Neural progenitor cell (in vitro differentiated cells): ENCODE results near the gene TBXAS1. TPM values are rescaled to one million over a fixed set of nuclear protein-coding genes. Genes with fewer than 3 reads are reported as not detected.

ENCODE experiments used
- DNase-seq: peaks from one replicate; pipeline ENCODE4 v3.0.0-alpha.2; 2016; ENCODE audit warnings: low spot score
- H2AFZ ChIP-seq: fragments of 200-600 bp; sonication (generic); replicated peaks from 2 replicates; pipeline ENCODE4 v1.6.1; 2016; ENCODE audit warnings: antibody characterized with exemption
- H3F3A ChIP-seq: fragments of 200-600 bp; sonication (generic); 2 replicates; pipeline ENCODE4 v1.6.1; 2016; ENCODE audit warnings: antibody characterized with exemption, low read depth
- H3K27ac ChIP-seq: fragments of 200-600 bp; sonication (generic); 2 replicates; pipeline ENCODE4 v1.5.1; 2016; ENCODE audit warnings: mild to moderate bottlenecking
- H3K27me3 ChIP-seq: fragments of 200-600 bp; sonication (generic); 2 replicates; pipeline ENCODE4 v1.6.1; 2016; ENCODE audit warnings: mild to moderate bottlenecking, moderate library complexity
- H3K36me3 ChIP-seq: fragments of 200-600 bp; sonication (generic); 2 replicates; pipeline ENCODE4 v1.5.1; 2016
- H3K4me1 ChIP-seq: fragments of 200-600 bp; sonication (generic); 2 replicates; pipeline ENCODE4 v1.6.1; 2016; ENCODE audit warnings: mixed run types
- H3K4me2 ChIP-seq: fragments of 200-600 bp; sonication (generic); 2 replicates; pipeline ENCODE4 v1.6.1; 2016
- H3K4me3 ChIP-seq: fragments of 200-600 bp; sonication (generic); 2 replicates; pipeline ENCODE4 v1.5.1; 2016
- H3K79me2 ChIP-seq: fragments of 200-600 bp; sonication (generic); 2 replicates; pipeline ENCODE4 v1.6.1; 2016; ENCODE audit warnings: low read depth
- H3K9ac ChIP-seq: fragments of 200-600 bp; sonication (generic); 2 replicates; pipeline ENCODE4 v1.6.1; 2016
- H3K9me3 ChIP-seq: fragments of 200-600 bp; sonication (generic); 2 replicates; pipeline ENCODE4 v1.5.1; 2016; ENCODE audit warnings: low read depth
- H4K20me1 ChIP-seq: fragments of 200-600 bp; sonication (generic); 2 replicates; pipeline ENCODE4 v1.6.1; 2016; ENCODE audit warnings: low read depth
- H3K27ac Mint-ChIP-seq: 3 replicates; pipeline ENCODE4 v1.8.0; 2021; ENCODE audit warnings: mixed read lengths
- H3K27me3 Mint-ChIP-seq: 2 replicates; pipeline ENCODE4 v1.8.0; 2022; ENCODE audit warnings: low read depth, mild to moderate bottlenecking, inconsistent platforms, moderate library complexity, mixed read lengths; ENCODE audit not compliant: insufficient read depth
- H3K36me3 Mint-ChIP-seq: 3 replicates; pipeline ENCODE4 v1.8.0; 2021; ENCODE audit warnings: mixed read lengths
- H3K4me1 Mint-ChIP-seq: 3 replicates; pipeline ENCODE4 v1.8.0; 2021; ENCODE audit warnings: mixed read lengths
- H3K4me3 Mint-ChIP-seq: 3 replicates; pipeline ENCODE4 v1.8.0; 2021; ENCODE audit warnings: mild to moderate bottlenecking, moderate library complexity, mixed read lengths
- H3K9me3 Mint-ChIP-seq: 3 replicates; pipeline ENCODE4 v1.8.0; 2020; ENCODE audit warnings: mixed read lengths
- EZH2 ChIP-seq: fragments of 200-600 bp; sonication (generic); IDR thresholded peaks from 2 replicates; pipeline ENCODE4 v1.6.1; 2017; ENCODE audit warnings: antibody characterized with exemption, mild to moderate bottlenecking, moderate library complexity
- EZH2phosphoT487 ChIP-seq: fragments of 200-600 bp; sonication (generic); IDR thresholded peaks from 2 replicates; pipeline ENCODE4 v1.6.1; 2017; ENCODE audit warnings: antibody characterized with exemption
- total RNA-seq: library from RNA; depleted of rRNA; stranded (reverse); fragments of >200 nt; gene quantifications from 2 replicates; pipeline ENCODE4 v1.2.3, GENCODE V29; 2015; ENCODE audit warnings: low replicate concordance
- TF ChIP-seq, protein P1 (sequence below): fragments of 200-600 bp; sonication (generic); IDR thresholded peaks from 2 replicates; pipeline ENCODE4 v1.5.1; 2017; ENCODE audit warnings: antibody characterized with exemption, mild to moderate bottlenecking

Gene TBXAS1
- total RNA-seq, 1 donor from 2014 or later, result not detected

DNA sequence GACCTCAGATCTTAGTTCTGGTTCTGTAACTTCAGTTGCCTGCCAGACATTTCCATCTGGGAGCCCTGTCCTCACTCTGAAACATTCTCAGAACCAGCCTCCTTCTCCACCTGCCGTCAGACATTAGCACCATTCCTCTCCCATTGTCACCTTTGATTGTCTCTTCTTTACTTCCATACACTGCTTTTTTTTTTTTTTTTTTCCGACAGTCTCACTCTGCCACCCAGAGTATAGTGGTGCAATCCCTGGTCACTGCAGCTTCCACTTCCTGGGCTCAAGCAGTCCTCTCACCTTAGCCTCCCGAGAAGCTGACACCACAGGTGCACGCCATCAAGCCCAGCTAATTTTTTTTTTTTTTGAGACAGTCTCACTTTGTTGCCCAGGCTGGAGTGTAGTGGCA lies 30.2 kb upstream of the TBXAS1 start:
- no peak for DNase-seq
- Histone ChIP-seq H3K4me3 (no peak overlapping the region), H3K9ac (no peak overlapping the region), H3K27me3 (no peaks in the 10 kb centered on the region), H3K79me2 (no peaks in the 10 kb centered on the region), H3F3A (no peaks in the 10 kb centered on the region), H3K36me3 (no peaks in the 10 kb centered on the region), H3K4me1 (peaks cover 7% of the 10 kb centered on the region), H4K20me1 (no peaks in the 10 kb centered on the region), H3K9me3 (no peaks in the 10 kb centered on the region), H2AFZ (no peak overlapping the region), H3K27ac (no peak overlapping the region), H3K4me2 (no peak overlapping the region)
- peaks cover 2% of the 10 kb centered on the region for H3K27me3 Mint-ChIP-seq
- TF ChIP-seq EZH2phosphoT487, result no peak
- peaks cover 5% of the 10 kb centered on the region for H3K4me1 Mint-ChIP-seq
- H3K9me3 Mint-ChIP-seq, result peaks cover 12% of the 10 kb centered on the region
- H3K36me3 Mint-ChIP-seq, result peaks cover 6% of the 10 kb centered on the region
- H3K4me3 Mint-ChIP-seq, result no peak overlapping the region
- H3K27ac Mint-ChIP-seq, result no peak overlapping the region

DNA sequence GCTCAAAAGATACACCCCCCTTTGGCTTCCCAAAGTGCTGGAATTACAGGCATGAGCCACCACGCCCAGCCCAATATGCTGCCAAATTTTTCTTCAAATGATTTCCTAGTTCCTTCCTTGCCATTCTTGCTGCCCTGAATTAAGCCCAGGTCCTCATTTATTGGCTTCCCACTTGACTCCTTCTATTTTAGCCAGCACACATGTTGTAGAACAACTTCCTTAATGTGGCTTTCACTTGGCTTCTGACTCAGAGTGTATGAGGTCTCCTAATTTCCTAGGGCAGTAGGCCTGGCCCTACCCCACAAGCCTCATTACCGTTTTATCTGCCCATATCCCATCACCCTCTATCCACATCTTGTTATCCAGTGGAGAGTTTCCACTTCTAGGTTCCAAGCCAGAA lies 29.5 kb upstream of the TBXAS1 start:
- no peak overlapping the region for H3K4me3 Mint-ChIP-seq
- Histone ChIP-seq H3K27me3 (no peaks in the 10 kb centered on the region), H3K79me2 (no peaks in the 10 kb centered on the region), H4K20me1 (no peaks in the 10 kb centered on the region), H3K9me3 (no peaks in the 10 kb centered on the region), H2AFZ (no peak overlapping the region), H3K4me3 (no peak overlapping the region), H3K9ac (no peak overlapping the region), H3K36me3 (no peaks in the 10 kb centered on the region), H3F3A (no peaks in the 10 kb centered on the region), H3K27ac (no peak overlapping the region), H3K4me1 (peaks cover 7% of the 10 kb centered on the region), H3K4me2 (no peak overlapping the region)
- peaks cover 5% of the 10 kb centered on the region for H3K4me1 Mint-ChIP-seq
- H3K36me3 Mint-ChIP-seq, result peaks cover 6% of the 10 kb centered on the region
- DNase-seq, result no peak
- peak overlapping the region; percentile 54 for H3K27ac Mint-ChIP-seq
- H3K9me3 Mint-ChIP-seq, result peaks cover 16% of the 10 kb centered on the region
- TF ChIP-seq, protein P1, sequence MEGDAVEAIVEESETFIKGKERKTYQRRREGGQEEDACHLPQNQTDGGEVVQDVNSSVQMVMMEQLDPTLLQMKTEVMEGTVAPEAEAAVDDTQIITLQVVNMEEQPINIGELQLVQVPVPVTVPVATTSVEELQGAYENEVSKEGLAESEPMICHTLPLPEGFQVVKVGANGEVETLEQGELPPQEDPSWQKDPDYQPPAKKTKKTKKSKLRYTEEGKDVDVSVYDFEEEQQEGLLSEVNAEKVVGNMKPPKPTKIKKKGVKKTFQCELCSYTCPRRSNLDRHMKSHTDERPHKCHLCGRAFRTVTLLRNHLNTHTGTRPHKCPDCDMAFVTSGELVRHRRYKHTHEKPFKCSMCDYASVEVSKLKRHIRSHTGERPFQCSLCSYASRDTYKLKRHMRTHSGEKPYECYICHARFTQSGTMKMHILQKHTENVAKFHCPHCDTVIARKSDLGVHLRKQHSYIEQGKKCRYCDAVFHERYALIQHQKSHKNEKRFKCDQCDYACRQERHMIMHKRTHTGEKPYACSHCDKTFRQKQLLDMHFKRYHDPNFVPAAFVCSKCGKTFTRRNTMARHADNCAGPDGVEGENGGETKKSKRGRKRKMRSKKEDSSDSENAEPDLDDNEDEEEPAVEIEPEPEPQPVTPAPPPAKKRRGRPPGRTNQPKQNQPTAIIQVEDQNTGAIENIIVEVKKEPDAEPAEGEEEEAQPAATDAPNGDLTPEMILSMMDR, result no peak
- peaks cover 2% of the 10 kb centered on the region for H3K27me3 Mint-ChIP-seq

DNA sequence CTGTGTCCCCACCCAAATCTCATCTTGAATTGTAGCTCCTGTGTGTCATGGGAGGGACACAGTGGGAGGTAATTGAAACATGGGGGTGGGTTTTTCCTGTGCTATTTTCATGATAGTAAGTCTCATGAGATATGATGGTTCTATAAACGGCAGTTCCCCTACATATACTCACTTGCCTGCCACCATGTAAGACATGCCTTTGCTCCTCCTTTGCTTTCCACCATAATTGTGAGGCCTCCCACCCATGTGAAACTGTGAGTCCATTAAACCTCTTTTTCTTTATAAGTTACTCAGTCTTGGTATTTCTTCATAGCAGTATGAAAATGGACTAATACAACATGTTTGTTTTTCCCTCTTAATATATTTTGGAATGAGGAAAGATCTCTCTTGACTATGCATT lies 24.5 kb upstream of the TBXAS1 start:
- H3K36me3 Mint-ChIP-seq, result peaks cover 6% of the 10 kb centered on the region
- H3K9me3 Mint-ChIP-seq, result peaks cover 16% of the 10 kb centered on the region
- H3K27ac ChIP-seq, result no peak overlapping the region
- H4K20me1 ChIP-seq, result no peaks in the 10 kb centered on the region
- no peaks in the 10 kb centered on the region for H3K4me1 Mint-ChIP-seq
- H3K9ac ChIP-seq, result no peak overlapping the region
- TF ChIP-seq, protein P1, result no peak
- TF ChIP-seq EZH2phosphoT487 (no peak), EZH2 (no peak)
- H3K27ac Mint-ChIP-seq, result no peak overlapping the region
- H3K36me3 ChIP-seq, result no peaks in the 10 kb centered on the region
- no peaks in the 10 kb centered on the region for H3K9me3 ChIP-seq
- no peaks in the 10 kb centered on the region for H3K27me3 ChIP-seq
- no peak for DNase-seq
- H3K4me1 ChIP-seq, result no peaks in the 10 kb centered on the region
- no peaks in the 10 kb centered on the region for H3K79me2 ChIP-seq
- H3F3A ChIP-seq, result no peaks in the 10 kb centered on the region
- H3K27me3 Mint-ChIP-seq, result peaks cover 10% of the 10 kb centered on the region
- H2AFZ ChIP-seq, result no peak overlapping the region
- H3K4me3 ChIP-seq, result no peak overlapping the region
- H3K4me3 Mint-ChIP-seq, result no peak overlapping the region
- no peak overlapping the region for H3K4me2 ChIP-seq

DNA sequence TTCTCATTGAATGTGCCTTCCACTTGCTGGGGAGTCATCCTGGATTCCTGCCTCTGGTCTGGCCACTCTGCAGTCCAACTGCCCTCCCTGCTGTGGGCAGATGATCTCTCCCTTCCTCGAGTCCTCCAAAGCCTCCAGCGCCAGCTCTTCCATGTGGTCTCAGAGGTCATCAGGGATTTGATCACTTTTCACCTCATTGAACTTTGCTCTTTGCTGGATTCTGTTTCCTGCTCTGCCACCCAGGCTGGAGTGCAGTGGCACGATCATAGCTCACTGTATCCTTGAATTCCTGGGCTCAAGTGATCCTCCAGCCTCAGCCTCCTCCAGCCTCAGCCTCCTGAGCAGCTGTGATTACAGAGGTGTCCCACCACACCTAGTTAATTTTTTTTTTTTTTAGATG lies 22.1 kb upstream of the TBXAS1 start:
- Mint-ChIP-seq H3K27me3 (peaks cover 8% of the 10 kb centered on the region), H3K27ac (no peak overlapping the region), H3K4me3 (peak overlapping the region; percentile 14), H3K36me3 (peaks cover 6% of the 10 kb centered on the region), H3K9me3 (peaks cover 16% of the 10 kb centered on the region), H3K4me1 (no peaks in the 10 kb centered on the region)
- Histone ChIP-seq H3K9ac (no peak overlapping the region), H3K4me2 (no peak overlapping the region), H3K27ac (no peak overlapping the region), H4K20me1 (no peaks in the 10 kb centered on the region), H3K4me3 (no peak overlapping the region), H3K79me2 (no peaks in the 10 kb centered on the region), H3F3A (no peaks in the 10 kb centered on the region), H3K27me3 (no peaks in the 10 kb centered on the region), H3K4me1 (no peaks in the 10 kb centered on the region), H3K36me3 (no peaks in the 10 kb centered on the region), H2AFZ (no peak overlapping the region), H3K9me3 (no peaks in the 10 kb centered on the region)
- DNase-seq, result no peak
- no peak for TF ChIP-seq EZH2
- no peak for TF ChIP-seq EZH2phosphoT487
- TF ChIP-seq, protein P1, result no peak
